SK-N-SH (cell line): ENCODE results near the gene HBQ1.

ENCODE experiments used
- EP300 ChIP-seq, 2 experiments: IDR thresholded peaks; 2 replicates each; pipeline versions ENCODE4 v1.4.0 to v1.6.1; 2012; ENCODE audit warnings: borderline replicate concordance in 1 of 2, low read depth in 1 of 2, low read length in 1 of 2
- MXI1 ChIP-seq: IDR thresholded peaks from 2 replicates; pipeline ENCODE4 v1.6.1; 2012; ENCODE audit warnings: mild to moderate bottlenecking, low read depth, low read length, improper control_type of control experiment
- RFX5 ChIP-seq: IDR thresholded peaks from 2 replicates; pipeline ENCODE4 v1.6.1; 2012; ENCODE audit warnings: mild to moderate bottlenecking, improper control_type of control experiment, low read length
- RXRA ChIP-seq: IDR thresholded peaks from 2 replicates; pipeline ENCODE4 v1.4.0; 2012; ENCODE audit warnings: low read depth, mild to moderate bottlenecking, borderline replicate concordance
- TEAD4 ChIP-seq: IDR thresholded peaks from 2 replicates; pipeline ENCODE4 v1.4.0; 2012; ENCODE audit warnings: mild to moderate bottlenecking, borderline replicate concordance; ENCODE audit not compliant: insufficient read depth
- TF ChIP-seq, protein P1 (sequence below): fragments of 200-600 bp; sonication (generic); IDR thresholded peaks from 2 replicates; pipeline ENCODE4 v1.6.1; 2017; ENCODE audit warnings: antibody characterized with exemption, mild to moderate bottlenecking, moderate library complexity
- TF ChIP-seq, protein P2 (sequence below): fragments of 150-350 bp; IDR thresholded peaks from 2 replicates; pipeline ENCODE4 v1.6.1; 2017; ENCODE audit warnings: antibody characterized with exemption, low read length, low read depth, borderline replicate concordance

DNA sequence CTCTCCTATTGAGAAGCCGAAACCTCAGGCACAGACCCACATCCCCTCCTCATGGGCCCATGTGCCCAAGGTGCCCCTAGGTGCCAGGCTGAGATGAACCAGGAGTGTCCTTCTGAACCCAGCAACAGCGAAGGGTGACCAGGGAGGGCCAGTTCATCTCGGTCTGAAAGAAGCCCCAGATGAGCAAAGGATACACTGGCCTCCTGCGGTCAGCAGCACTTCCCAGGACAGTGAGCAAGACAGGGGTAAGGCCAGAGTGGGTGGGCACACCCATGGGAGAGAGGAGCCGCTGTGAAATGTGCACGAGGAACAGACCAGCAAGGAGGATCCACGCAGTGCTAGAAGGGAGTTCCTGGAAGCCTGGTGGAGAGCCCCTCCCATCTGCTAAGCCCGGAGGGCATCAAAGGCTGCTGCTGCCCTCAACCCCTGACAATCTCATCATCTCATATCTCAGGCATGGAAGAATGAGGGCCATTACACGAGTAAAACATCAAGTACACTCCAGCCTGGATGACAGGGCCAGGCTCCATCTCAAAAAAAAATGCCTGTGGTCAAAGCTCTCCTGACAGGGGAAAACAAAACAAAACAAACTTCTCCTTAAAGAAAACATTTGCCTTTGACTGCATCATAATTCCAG, 31.1 kb upstream of the HBQ1 start:
- TF ChIP-seq TEAD4 (no peak), EP300 (IDR thresholded peaks at IDR 0.05; ENCODE audit: borderline replicate concordance in 1 of 2, low read depth in 1 of 2, low read length in 1 of 2) (no peak), MXI1 (no peak), RFX5 (no peak), RXRA (no peak)
- TF ChIP-seq, protein P1, sequence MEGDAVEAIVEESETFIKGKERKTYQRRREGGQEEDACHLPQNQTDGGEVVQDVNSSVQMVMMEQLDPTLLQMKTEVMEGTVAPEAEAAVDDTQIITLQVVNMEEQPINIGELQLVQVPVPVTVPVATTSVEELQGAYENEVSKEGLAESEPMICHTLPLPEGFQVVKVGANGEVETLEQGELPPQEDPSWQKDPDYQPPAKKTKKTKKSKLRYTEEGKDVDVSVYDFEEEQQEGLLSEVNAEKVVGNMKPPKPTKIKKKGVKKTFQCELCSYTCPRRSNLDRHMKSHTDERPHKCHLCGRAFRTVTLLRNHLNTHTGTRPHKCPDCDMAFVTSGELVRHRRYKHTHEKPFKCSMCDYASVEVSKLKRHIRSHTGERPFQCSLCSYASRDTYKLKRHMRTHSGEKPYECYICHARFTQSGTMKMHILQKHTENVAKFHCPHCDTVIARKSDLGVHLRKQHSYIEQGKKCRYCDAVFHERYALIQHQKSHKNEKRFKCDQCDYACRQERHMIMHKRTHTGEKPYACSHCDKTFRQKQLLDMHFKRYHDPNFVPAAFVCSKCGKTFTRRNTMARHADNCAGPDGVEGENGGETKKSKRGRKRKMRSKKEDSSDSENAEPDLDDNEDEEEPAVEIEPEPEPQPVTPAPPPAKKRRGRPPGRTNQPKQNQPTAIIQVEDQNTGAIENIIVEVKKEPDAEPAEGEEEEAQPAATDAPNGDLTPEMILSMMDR: no peak
- TF ChIP-seq, protein P2, sequence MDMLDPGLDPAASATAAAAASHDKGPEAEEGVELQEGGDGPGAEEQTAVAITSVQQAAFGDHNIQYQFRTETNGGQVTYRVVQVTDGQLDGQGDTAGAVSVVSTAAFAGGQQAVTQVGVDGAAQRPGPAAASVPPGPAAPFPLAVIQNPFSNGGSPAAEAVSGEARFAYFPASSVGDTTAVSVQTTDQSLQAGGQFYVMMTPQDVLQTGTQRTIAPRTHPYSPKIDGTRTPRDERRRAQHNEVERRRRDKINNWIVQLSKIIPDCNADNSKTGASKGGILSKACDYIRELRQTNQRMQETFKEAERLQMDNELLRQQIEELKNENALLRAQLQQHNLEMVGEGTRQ: no peak
